Stomach smooth muscle (tissue), 2 donors: Measurements from ENCODE around the gene SEMA5A.

Source experiments
- H3K27ac ChIP-seq: one replicate; pipeline ENCODE4 v1.7.0; 2013; ENCODE audit warnings: mild to moderate bottlenecking, low read length, inconsistent platforms
- H3K27me3 ChIP-seq, 2 donors: one replicate each; pipeline ENCODE4 v1.7.0; 2013; ENCODE audit warnings: low read length in 2 of 2; ENCODE audit not compliant: insufficient read depth in 2 of 2, control insufficient read depth in 1 of 2
- H3K36me3 ChIP-seq, 2 donors: one replicate each; pipeline ENCODE4 v1.7.0; 2013; ENCODE audit warnings: low read length in 2 of 2; ENCODE audit not compliant: control insufficient read depth in 2 of 2, insufficient read depth in 2 of 2
- H3K4me1 ChIP-seq: one replicate; pipeline ENCODE4 v1.7.0; 2013; ENCODE audit warnings: low read length; ENCODE audit not compliant: control insufficient read depth, insufficient read depth
- H3K4me3 ChIP-seq, 2 donors: one replicate each; pipeline ENCODE4 v1.7.0; 2013; ENCODE audit warnings: low read length in 2 of 2
- H3K9ac ChIP-seq, 2 donors: one replicate each; pipeline ENCODE4 v1.7.0; 2013; ENCODE audit warnings: low read length in 2 of 2, mild to moderate bottlenecking in 1 of 2
- H3K9me3 ChIP-seq, 2 donors: one replicate each; pipeline ENCODE4 v1.7.0; 2013; ENCODE audit warnings: low read length in 2 of 2; ENCODE audit not compliant: control insufficient read depth in 2 of 2
- donor health status: healthy.
- donor health status: Pancreatic carcinoma.

SEMA5A gene

DNA sequence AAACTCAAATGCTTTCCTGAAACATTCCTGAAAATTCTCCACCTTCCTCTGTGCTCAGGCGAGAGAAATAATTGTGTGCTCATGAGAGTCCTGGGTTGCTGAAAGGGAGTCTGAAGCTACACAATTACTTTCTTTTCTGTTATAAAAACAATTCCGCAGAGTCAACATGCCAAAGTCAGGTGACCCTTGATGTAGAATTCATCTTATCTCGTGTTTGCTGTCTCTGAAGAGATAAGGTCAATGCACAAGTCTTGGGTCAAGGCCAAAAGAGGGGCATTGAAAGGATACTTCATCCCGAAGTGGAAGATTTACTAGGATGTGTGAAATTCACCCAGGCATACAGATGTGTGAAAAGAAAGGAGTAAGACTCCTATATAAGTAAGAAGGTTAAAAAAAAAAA is 493.5 kb downstream of the SEMA5A start:
- Histone ChIP-seq H3K27ac (no peak overlapping the region), H3K9me3 (no peaks in the 10 kb centered on the region), H3K4me3 (no peak overlapping the region), H3K9ac (no peak overlapping the region), H3K36me3 (no peaks in the 10 kb centered on the region), H3K27me3 (no peaks in the 10 kb centered on the region), H3K4me1 (no peaks in the 10 kb centered on the region)

DNA sequence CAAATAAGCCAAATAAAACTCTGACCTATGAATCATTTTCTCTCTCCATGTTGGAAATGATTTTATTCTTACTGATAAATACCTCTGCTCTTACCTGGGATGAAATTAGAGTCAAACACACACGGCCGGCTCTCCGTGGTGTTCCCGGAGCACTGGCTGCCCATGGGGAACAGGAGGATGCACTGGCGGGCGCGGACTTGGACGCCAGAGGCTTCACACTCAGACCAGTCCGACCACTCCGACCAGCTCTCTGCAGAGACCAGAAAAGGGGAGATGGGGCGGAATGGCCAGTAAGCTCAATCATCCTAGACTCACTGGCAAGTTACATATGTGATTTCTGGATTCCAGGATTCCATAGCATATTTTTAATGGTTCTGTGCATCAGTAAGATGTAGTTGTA is 494.1 kb downstream of the SEMA5A start:
- Histone ChIP-seq H3K9ac (no peak overlapping the region), H3K9me3 (no peaks in the 10 kb centered on the region), H3K27ac (no peak overlapping the region), H3K27me3 (no peaks in the 10 kb centered on the region), H3K4me3 (no peak overlapping the region), H3K36me3 (no peaks in the 10 kb centered on the region), H3K4me1 (no peaks in the 10 kb centered on the region)

DNA sequence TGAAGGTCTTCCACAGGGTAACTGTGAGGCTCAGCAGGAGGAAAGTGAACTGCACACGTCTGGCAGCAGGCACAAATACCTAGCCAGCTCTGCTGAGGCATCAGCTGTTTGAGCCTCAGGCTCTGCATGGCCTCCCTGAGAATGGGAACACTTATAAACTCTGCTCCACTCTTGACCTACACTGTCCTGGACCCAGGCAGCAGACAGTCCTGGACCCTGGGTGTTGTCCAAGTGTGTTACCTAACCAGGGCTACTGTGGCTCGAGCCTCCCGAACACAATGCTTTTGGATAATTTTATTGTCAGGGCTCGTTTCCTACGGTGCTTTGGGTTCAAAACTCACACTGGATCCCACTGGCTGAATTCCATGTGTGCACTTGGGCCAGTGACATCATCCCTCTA is 497.9 kb downstream of the SEMA5A start:
- H3K27ac ChIP-seq = no peak overlapping the region
- no peaks in the 10 kb centered on the region for H3K27me3 ChIP-seq
- H3K9me3 ChIP-seq = no peaks in the 10 kb centered on the region
- no peak overlapping the region for H3K9ac ChIP-seq
- H3K36me3 ChIP-seq = no peaks in the 10 kb centered on the region
- no peak overlapping the region for H3K4me3 ChIP-seq
- H3K4me1 ChIP-seq = no peaks in the 10 kb centered on the region

GRCh38 chr5:9046756-9047481 is 499.0 kb downstream of the SEMA5A start:
- Histone ChIP-seq H3K4me3 (no peak overlapping the region), H3K27ac (no peak overlapping the region), H3K4me1 (no peaks in the 10 kb centered on the region), H3K27me3 (no peaks in the 10 kb centered on the region), H3K36me3 (no peaks in the 10 kb centered on the region), H3K9ac (no peak overlapping the region), H3K9me3 (no peaks in the 10 kb centered on the region)

DNA sequence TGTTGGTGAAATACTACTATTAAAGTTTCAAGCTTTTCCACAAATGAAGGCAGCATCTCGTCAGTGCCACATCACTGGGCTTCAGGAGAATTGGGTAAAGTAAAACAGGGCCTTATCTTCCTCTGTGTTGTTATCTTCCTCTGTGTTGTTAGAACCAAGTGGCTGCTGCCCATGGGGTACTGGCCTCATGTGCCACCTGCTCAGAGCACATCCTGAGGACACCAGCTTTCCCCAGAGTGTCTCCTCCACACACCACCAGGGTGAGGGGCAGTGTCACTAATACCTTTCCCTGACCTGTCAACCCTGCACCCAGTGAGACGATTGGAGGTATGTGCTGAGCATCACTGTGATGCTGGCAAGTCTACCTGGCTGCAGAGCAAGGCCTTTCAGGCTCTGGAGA is 499.9 kb downstream of the SEMA5A start:
- no peak overlapping the region for H3K4me3 ChIP-seq
- H3K4me1 ChIP-seq = no peaks in the 10 kb centered on the region
- H3K9me3 ChIP-seq = no peaks in the 10 kb centered on the region
- no peak overlapping the region for H3K27ac ChIP-seq
- no peak overlapping the region for H3K9ac ChIP-seq
- H3K27me3 ChIP-seq = no peaks in the 10 kb centered on the region
- no peaks in the 10 kb centered on the region for H3K36me3 ChIP-seq

DNA sequence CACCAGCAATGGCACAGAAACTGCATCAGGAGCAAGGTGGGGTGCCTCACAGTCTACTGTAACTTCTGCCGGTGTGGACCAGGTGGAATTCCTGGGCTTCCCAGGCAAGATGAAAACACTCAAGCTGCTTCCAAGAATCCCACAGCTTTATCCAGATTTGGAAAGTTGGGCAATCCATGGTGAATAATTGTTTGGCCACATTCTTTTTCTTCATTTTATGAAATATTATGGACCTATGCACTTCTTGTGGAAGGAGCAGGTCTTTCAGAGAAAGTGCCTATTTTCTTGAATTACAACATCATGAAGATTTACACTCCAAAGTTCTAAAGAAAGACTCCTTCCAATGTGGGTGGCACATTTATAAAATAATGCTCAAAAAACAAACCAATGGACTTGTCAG is 503.6 kb downstream of the SEMA5A start:
- H3K27me3 ChIP-seq = no peaks in the 10 kb centered on the region
- H3K9ac ChIP-seq = no peak overlapping the region
- no peaks in the 10 kb centered on the region for H3K36me3 ChIP-seq
- no peaks in the 10 kb centered on the region for H3K4me1 ChIP-seq
- H3K9me3 ChIP-seq = no peaks in the 10 kb centered on the region
- H3K4me3 ChIP-seq = no peak overlapping the region
- no peak overlapping the region for H3K27ac ChIP-seq

GRCh38 chr5:9040475-9040874 is 505.4 kb downstream of the SEMA5A start:
- Histone ChIP-seq H3K4me1 (no peaks in the 10 kb centered on the region), H3K4me3 (no peak overlapping the region), H3K9ac (no peak overlapping the region), H3K27me3 (no peaks in the 10 kb centered on the region), H3K27ac (no peak overlapping the region), H3K36me3 (no peaks in the 10 kb centered on the region), H3K9me3 (no peaks in the 10 kb centered on the region)

DNA sequence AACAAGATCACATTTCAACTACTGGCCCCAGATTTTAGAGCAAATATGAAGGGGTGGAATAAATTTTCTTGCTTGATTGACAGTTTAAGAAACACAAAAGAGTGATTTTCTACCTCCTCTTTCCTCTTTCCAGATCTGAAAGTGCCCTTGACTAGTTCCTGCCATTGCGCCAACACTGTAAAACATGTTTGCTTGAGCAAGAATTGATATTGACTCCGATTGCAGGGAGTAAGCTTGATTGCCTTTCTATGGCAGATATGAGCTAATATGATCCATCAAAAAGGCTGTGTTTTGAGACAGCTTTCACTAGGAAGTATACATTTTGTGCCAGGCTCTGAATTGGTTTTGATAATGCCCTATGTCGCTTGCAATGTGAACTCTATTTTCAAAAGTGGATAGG is 508.8 kb downstream of the SEMA5A start:
- no peak overlapping the region for H3K27ac ChIP-seq
- no peak overlapping the region for H3K9ac ChIP-seq
- H3K27me3 ChIP-seq = no peaks in the 10 kb centered on the region
- H3K36me3 ChIP-seq = no peaks in the 10 kb centered on the region
- H3K9me3 ChIP-seq = no peaks in the 10 kb centered on the region
- no peak overlapping the region for H3K4me3 ChIP-seq
- H3K4me1 ChIP-seq = no peaks in the 10 kb centered on the region

DNA sequence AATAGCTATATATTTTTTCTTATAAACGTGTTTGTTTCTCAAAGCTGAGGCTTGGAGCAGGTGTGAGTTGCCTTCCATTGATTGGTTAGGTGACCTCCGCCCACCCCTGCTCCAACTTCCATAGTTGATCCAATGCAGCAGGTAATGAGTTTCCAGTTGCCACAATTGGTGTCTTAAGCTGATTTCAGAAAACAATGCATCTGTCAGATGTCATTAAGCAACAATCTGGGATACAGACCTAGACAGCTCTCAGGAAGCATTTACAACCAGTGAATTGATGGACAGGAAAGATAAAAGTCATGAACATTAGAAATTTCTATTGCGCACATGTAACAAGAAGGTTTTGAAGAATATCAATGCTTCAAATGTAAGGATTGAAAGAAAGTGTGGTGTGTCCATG is 510.5 kb downstream of the SEMA5A start:
- Histone ChIP-seq H3K4me3 (no peak overlapping the region), H3K36me3 (no peaks in the 10 kb centered on the region), H3K9me3 (no peaks in the 10 kb centered on the region), H3K4me1 (no peaks in the 10 kb centered on the region), H3K27me3 (no peaks in the 10 kb centered on the region), H3K27ac (no peak overlapping the region), H3K9ac (no peak overlapping the region)

DNA sequence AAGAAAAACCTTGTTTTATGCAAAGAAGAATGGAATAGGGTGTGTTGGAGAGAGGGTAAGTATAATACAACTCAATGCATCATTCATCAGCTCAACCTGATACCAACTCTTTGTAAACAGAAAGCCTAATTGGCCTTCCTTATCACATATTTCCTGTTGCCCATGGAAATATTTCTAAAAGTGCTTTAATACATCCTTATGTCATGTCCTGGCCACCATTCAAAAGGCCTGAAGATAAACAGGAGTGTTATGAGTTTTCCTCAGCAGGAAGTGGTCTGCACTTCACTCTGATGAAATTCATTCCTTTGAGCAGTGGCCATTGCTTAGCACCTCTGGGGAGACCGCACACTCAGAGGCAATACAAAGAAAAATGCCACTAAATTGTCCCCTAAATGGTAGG is 511.2 kb downstream of the SEMA5A start:
- Histone ChIP-seq H3K27me3 (no peaks in the 10 kb centered on the region), H3K4me1 (no peaks in the 10 kb centered on the region), H3K36me3 (no peaks in the 10 kb centered on the region), H3K4me3 (no peak overlapping the region), H3K9ac (no peak overlapping the region), H3K9me3 (no peaks in the 10 kb centered on the region), H3K27ac (no peak overlapping the region)

GRCh38 chr5:9033524-9033923 is 512.4 kb downstream of the SEMA5A start:
- H3K9ac ChIP-seq = no peak overlapping the region
- no peaks in the 10 kb centered on the region for H3K9me3 ChIP-seq
- H3K4me1 ChIP-seq = no peaks in the 10 kb centered on the region
- no peak overlapping the region for H3K27ac ChIP-seq
- no peaks in the 10 kb centered on the region for H3K36me3 ChIP-seq
- no peaks in the 10 kb centered on the region for H3K27me3 ChIP-seq
- no peak overlapping the region for H3K4me3 ChIP-seq
